Measurements from ENCODE around the gene SCG5. TPM values are rescaled to one million over a fixed set of nuclear protein-coding genes. Genes with fewer than 3 reads are reported as not detected.

Gene SCG5
- total RNA-seq, 4 donors from 2014 or later = 0.87 to 6.3 (median 4.5) TPM

- H3K27ac ChIP-seq = no peak overlapping the region
- H3K36me3 ChIP-seq = no peaks in the 10 kb centered on the region
- peaks cover 0 to 2% (median 0%) of the 10 kb centered on the region in 3 donors for H3K4me1 ChIP-seq
- peaks cover 3% of the 10 kb centered on the region for H3K27me3 ChIP-seq
- no peak for TF ChIP-seq POLR2AphosphoS5 (IDR thresholded peaks at IDR 0.05)
- TF ChIP-seq CTCF (IDR thresholded peaks at IDR 0.05) = no peak
- TF ChIP-seq EP300 (IDR thresholded peaks at IDR 0.05) = no peak
- no peak for TF ChIP-seq POLR2A (IDR thresholded peaks at IDR 0.05)
- no peaks in the 10 kb centered on the region for H3K9me3 ChIP-seq
- no peak overlapping the region for H3K4me3 ChIP-seq
- WGBS, 2 donors (ENCODE audit: low coverage in 1 of 2) = 95 to 96% methylated on average over 3 of the region's 3 CpGs
- no peak for ATAC-seq
Measured at GRCh38 chr15:32636410-32636809, 5.1 kb upstream of the SCG5 start.

GRCh38 chr15:32636908-32637567 is 4.5 kb upstream of the SCG5 start:
- Histone ChIP-seq H3K4me1 (peaks cover 0 to 7% (median 0%) of the 10 kb centered on the region in 3 donors), H3K36me3 (no peaks in the 10 kb centered on the region), H3K9me3 (no peaks in the 10 kb centered on the region), H3K27ac (no peak overlapping the region), H3K4me3 (no peak overlapping the region), H3K27me3 (peaks cover 10% of the 10 kb centered on the region)
- TF ChIP-seq EP300 (IDR thresholded peaks at IDR 0.05) (no peak), CTCF (IDR thresholded peaks at IDR 0.05) (no peak), POLR2A (IDR thresholded peaks at IDR 0.05) (no peak), POLR2AphosphoS5 (IDR thresholded peaks at IDR 0.05) (no peak)
- 91 to 95% methylated on average over 8 of the region's 8 CpGs for WGBS, 2 donors (ENCODE audit: low coverage in 1 of 2)
- no peak for ATAC-seq

- peaks cover 0 to 7% (median 0%) of the 10 kb centered on the region in 3 donors for H3K4me1 ChIP-seq
- H3K27ac ChIP-seq = no peak overlapping the region
- 83% methylated on average over 1 of the region's 1 CpG; no CpG with 5 or more reads in 1 of the 2 donors for WGBS, 2 donors (ENCODE audit: low coverage in 1 of 2)
- TF ChIP-seq POLR2AphosphoS5 (IDR thresholded peaks at IDR 0.05) = no peak
- TF ChIP-seq CTCF (IDR thresholded peaks at IDR 0.05) = no peak
- no peak for TF ChIP-seq POLR2A (IDR thresholded peaks at IDR 0.05)
- TF ChIP-seq EP300 (IDR thresholded peaks at IDR 0.05) = no peak
- no peaks in the 10 kb centered on the region for H3K9me3 ChIP-seq
- H3K27me3 ChIP-seq = peaks cover 16% of the 10 kb centered on the region
- H3K4me3 ChIP-seq = no peak overlapping the region
- no peaks in the 10 kb centered on the region for H3K36me3 ChIP-seq
- no peak for ATAC-seq
Measured at GRCh38 chr15:32637704-32638103, 3.8 kb upstream of the SCG5 start.

- peaks cover 37% of the 10 kb centered on the region for H3K27me3 ChIP-seq
- no peak for TF ChIP-seq POLR2A (IDR thresholded peaks at IDR 0.05)
- no peak for TF ChIP-seq POLR2AphosphoS5 (IDR thresholded peaks at IDR 0.05)
- 88 to 95% methylated on average over 4 to 5 of the region's 5 CpGs for WGBS, 2 donors (ENCODE audit: low coverage in 1 of 2)
- H3K4me1 ChIP-seq = peaks cover 0 to 7% (median 0%) of the 10 kb centered on the region in 3 donors
- H3K9me3 ChIP-seq = no peaks in the 10 kb centered on the region
- no peak overlapping the region for H3K27ac ChIP-seq
- H3K4me3 ChIP-seq = no peak overlapping the region
- no peak for ATAC-seq
- no peaks in the 10 kb centered on the region for H3K36me3 ChIP-seq
Measured at GRCh38 chr15:32642667-32643435, 1.3 kb downstream of the SCG5 start.

- Histone ChIP-seq H3K27me3 (peaks cover 37% of the 10 kb centered on the region), H3K36me3 (no peaks in the 10 kb centered on the region), H3K4me3 (no peak overlapping the region), H3K27ac (no peak overlapping the region), H3K4me1 (peaks cover 0 to 7% (median 0%) of the 10 kb centered on the region in 3 donors), H3K9me3 (no peaks in the 10 kb centered on the region)
- ATAC-seq = no peak
- 94 to 100% methylated on average over 1 of the region's 1 CpG for WGBS, 2 donors (ENCODE audit: low coverage in 1 of 2)
- no peak for TF ChIP-seq POLR2AphosphoS5 (IDR thresholded peaks at IDR 0.05)
Measured at GRCh38 chr15:32643907-32644445, 2.5 kb downstream of the SCG5 start.

All from gastroesophageal sphincter (tissue), 4 donors.